HepG2 (cell line): ENCODE measurements around the gene STK25. TPM values are rescaled to one million over a fixed set of nuclear protein-coding genes. Genes with fewer than 3 reads are reported as not detected.

Experiments
- ATAC-seq: fragments of 200-7000 bp; cut with Tn5 transposase; 3 replicates; pipeline ENCODE4 v1.9.1; 2020; ENCODE audit warnings: mild to moderate bottlenecking, moderate library complexity
- BruUV-seq: library from RNA; stranded (reverse); fragments of 400-500 nt; replicated peaks from 2 replicates; lab custom pipeline; 2021; lab: Mats Ljungman, UMichigan
- CTCF ChIA-PET: fragments of 300-600 bp; formaldehyde crosslinking; extraction: SDS; loops from one replicate; lab custom pipeline; 2021; ENCODE audit warnings: low total read pairs, inconsistent platforms, low intra/inter-chr PET ratio; lab: Yijun Ruan, JAX
- POLR2A ChIA-PET: fragments of 350-600 bp; sonication (Branson Sonifier 250); formaldehyde crosslinking; loops from one replicate; lab custom pipeline; 2020; ENCODE audit warnings: antibody characterized with exemption, inconsistent platforms; lab: Yijun Ruan, JAX
- DNase-seq: peaks from one replicate; pipeline ENCODE4 v3.0.0-alpha.2; 2015; ENCODE audit warnings: low spot score
- FAIRE-seq: peaks from 3 replicates; lab custom pipeline; 2011; peaks lifted over from hg19 to GRCh38; lab: Jason Lieb, UNC
- H2AFZ ChIP-seq: one replicate; pipeline ENCODE4 v1.6.1; 2011; ENCODE audit warnings: low read length, inconsistent platforms
- H3K27ac ChIP-seq: fragments of 300-600 bp; 3 replicates; pipeline ENCODE4 v1.8.0; 2011; ENCODE audit warnings: mixed run types, mild to moderate bottlenecking, mixed read lengths, low read length, inconsistent platforms; ENCODE audit not compliant: insufficient read depth; ENCODE audit errors: extremely low read length
- H3K27me3 ChIP-seq, 2 experiments: fragments of 200-600 bp in 1 of 2; 2 replicates in 1 of 2; 3 replicates in 1 of 2; pipeline versions ENCODE4 v1.6.0 to v1.8.0; 2011; ENCODE audit warnings: low read length in 2 of 2, mild to moderate bottlenecking in 2 of 2, moderate library complexity in 2 of 2, inconsistent platforms in 1 of 2; ENCODE audit not compliant: insufficient read depth in 2 of 2, control insufficient read depth in 1 of 2
- H3K36me3 ChIP-seq, 2 experiments: fragments of 200-600 bp in 1 of 2; replicated peaks in 1 of 2; 2 replicates in 1 of 2; 3 replicates in 1 of 2; pipeline versions ENCODE4 v1.5.1 to v1.8.0; 2011; ENCODE audit warnings: low read length in 2 of 2, inconsistent platforms in 1 of 2; ENCODE audit not compliant: insufficient read depth in 2 of 2, control insufficient read depth in 1 of 2
- H3K4me1 ChIP-seq: 2 replicates; pipeline ENCODE4 v1.5.1; 2012; ENCODE audit warnings: low read length, inconsistent platforms; ENCODE audit not compliant: insufficient read depth
- H3K4me2 ChIP-seq: 2 replicates; pipeline ENCODE4 v1.6.0; 2011; ENCODE audit warnings: low read depth, low read length, inconsistent platforms
- H3K4me3 ChIP-seq, 3 experiments: fragments of 200-600 bp in 1 of 3; sonication (generic), shearing (Covaris generic) in 1 of 3; replicated peaks in 1 of 3; 2 replicates each; pipeline ENCODE4 v1.5.1; 2011 to 2016; ENCODE audit warnings: low read length in 3 of 3, inconsistent platforms in 2 of 3, low read depth in 2 of 3, mild to moderate bottlenecking in 2 of 3, control low read depth in 1 of 3, mixed read lengths in 1 of 3; ENCODE audit not compliant: insufficient read depth in 1 of 3
- H3K79me2 ChIP-seq: one replicate; pipeline ENCODE4 v1.6.1; 2011; ENCODE audit warnings: low read length, inconsistent platforms; ENCODE audit not compliant: insufficient read depth
- H3K9ac ChIP-seq: 2 replicates; pipeline ENCODE4 v1.6.0; 2011; ENCODE audit warnings: mild to moderate bottlenecking, low read depth, low read length, inconsistent platforms; ENCODE audit not compliant: insufficient read depth
- H3K9me3 ChIP-seq: 2 replicates; pipeline ENCODE4 v1.5.1; 2012; ENCODE audit warnings: mild to moderate bottlenecking, low read length
- H4K20me1 ChIP-seq: 2 replicates; pipeline ENCODE4 v1.6.0; 2011; ENCODE audit warnings: inconsistent platforms, mild to moderate bottlenecking, low read length, moderate library complexity; ENCODE audit not compliant: insufficient read depth
- CSRNP2 ChIP-seq: sonication (generic); formaldehyde crosslinking; conservative IDR thresholded peaks from 2 replicates; pipeline ENCODE4 v1.8.0; 2022; ENCODE audit warnings: low read depth, missing genetic modification reagents
- MLXIP ChIP-seq: sonication (generic); formaldehyde crosslinking; IDR thresholded peaks from 2 replicates; pipeline ENCODE4 v1.9.0; 2021; ENCODE audit warnings: missing genetic modification reagents, borderline replicate concordance
- NFKBIZ ChIP-seq: IDR thresholded peaks from 2 replicates; pipeline ENCODE4 v1.6.1; 2018; ENCODE audit warnings: missing genetic modification reagents, missing compliant biosample characterization
- NR2C2 ChIP-seq: sonication (generic); formaldehyde crosslinking; IDR thresholded peaks from 2 replicates; pipeline ENCODE4 v1.4.0; 2020; ENCODE audit warnings: missing genetic modification reagents, mild to moderate bottlenecking, moderate library complexity, borderline replicate concordance
- SAP130 ChIP-seq: IDR thresholded peaks from 2 replicates; pipeline ENCODE4 v1.6.1; 2016; ENCODE audit warnings: low read depth
- TBP ChIP-seq: sonication (generic); formaldehyde crosslinking; IDR thresholded peaks from 2 replicates; pipeline ENCODE4 v1.5.0; 2020; ENCODE audit warnings: missing genetic modification reagents
- ZNF121 ChIP-seq: sonication (generic); formaldehyde crosslinking; IDR thresholded peaks from 2 replicates; pipeline ENCODE4 v1.5.0; 2020; ENCODE audit warnings: mild to moderate bottlenecking, missing genetic modification reagents
- ZNF30 ChIP-seq: sonication (generic); formaldehyde crosslinking; IDR thresholded peaks from 2 replicates; pipeline ENCODE4 v1.5.0; 2020; ENCODE audit warnings: mild to moderate bottlenecking, missing genetic modification reagents
- ZNF724P ChIP-seq: sonication (generic); formaldehyde crosslinking; IDR thresholded peaks from 2 replicates; pipeline ENCODE4 v1.8.0; 2022; ENCODE audit warnings: missing genetic modification reagents, borderline replicate concordance
- ZNF746 ChIP-seq: sonication (generic); formaldehyde crosslinking; IDR thresholded peaks from 2 replicates; pipeline ENCODE4 v1.8.0; 2022; ENCODE audit warnings: mild to moderate bottlenecking, missing genetic modification reagents
- ZSCAN30 ChIP-seq: sonication (generic); formaldehyde crosslinking; IDR thresholded peaks from 2 replicates; pipeline ENCODE4 v1.5.0; 2020; ENCODE audit warnings: mild to moderate bottlenecking, missing genetic modification reagents
- WGBS: methylation state at CpG from one replicate; pipeline ENCODE4 v1.1.6; 2017; ENCODE audit warnings: low lambda C conversion rate; 5-methylcytosine and 5-hydroxymethylcytosine counted together
- in situ Hi-C: cut with HindIII; loops from 2 replicates; pipeline ENCODE4 v1.10.0; 2017; ENCODE audit warnings: low pct_unique_long_range_greater_than_20kb; ENCODE audit not compliant: extremely low pct_ligation_motif_present
- intact Hi-C: fragments of 100-400 bp; cut with micrococcal nuclease; formaldehyde crosslinking; loops from one replicate; pipeline ENCODE4 v1.10.0; 2022; ENCODE audit not compliant: unreplicated experiment
- polyA plus RNA-seq, 8 experiments: library from polyadenylated mRNA; depleted of rRNA in 3 of 8; stranded (reverse) in 7 of 8; unstranded in 1 of 8; fragments of >200 nt; fragmentation: Illumina TruSeq in 4 of 8; extraction: Trizol in 4 of 8; gene quantifications; 2 replicates each; pipeline versions ENCODE4 v1.2.1 to v1.2.3, GENCODE V29; 2011 to 2016; ENCODE audit warnings: low read depth in 4 of 8, missing spikeins in 1 of 8, mixed read lengths in 1 of 8; ENCODE audit not compliant: insufficient read depth in 1 of 8
- total RNA-seq, 5 experiments: library from RNA; depleted of rRNA; stranded (reverse); fragments of >200 nt; fragmentation: Illumina TruSeq; extraction: Trizol; gene quantifications; 2 replicates each; pipeline ENCODE4 v1.2.3, GENCODE V29; 2016; ENCODE audit warnings: low read depth in 1 of 5
- TF ChIP-seq, protein P1 (sequence below): sonication (generic); formaldehyde crosslinking; IDR thresholded peaks from 2 replicates; pipeline ENCODE4 v1.4.0; 2020; ENCODE audit warnings: missing genetic modification reagents

STK25 gene
- total and polyA plus RNA-seq, 2 of the 13 experiments (the other 11 are each of a cell fraction or from before 2014, with no cell fraction given) = 177 to 481 TPM

- Histone ChIP-seq H3K4me1 (no peaks in the 10 kb centered on the region), H3K9me3 (no peaks in the 10 kb centered on the region), H3K9ac (no peak overlapping the region), H3K36me3 (no peaks in the 10 kb centered on the region), H3K27ac (no peak overlapping the region), H3K79me2 (no peaks in the 10 kb centered on the region), H3K4me3 (no peak overlapping the region), H4K20me1 (no peaks in the 10 kb centered on the region), H3K4me2 (no peak overlapping the region), H3K27me3 (no peaks in the 10 kb centered on the region), H2AFZ (no peak overlapping the region)
- no TSS peak for BruUV-seq
- intact Hi-C loops (no loop called here), in situ Hi-C loops (no loop called here)
- ChIA-PET CTCF (no interaction called here), POLR2A (no interaction called here)
- no peak for ATAC-seq
- no peak for DNase-seq
- FAIRE-seq = no peak
- WGBS = 94% methylated on average over 18 of the region's 18 CpGs
- TF ChIP-seq NR2C2 (no peak), SAP130 (no peak), ZNF121 (no peak), NFKBIZ (CRISPR knock-in tag) (no peak), TBP (CRISPR knock-in tag) (no peak), ZNF724P (CRISPR knock-in tag) (no peak), CSRNP2 (CRISPR knock-in tag) (no peak), ZNF746 (CRISPR knock-in tag) (no peak), ZNF30 (CRISPR knock-in tag) (no peak), MLXIP (no peak), ZSCAN30 (CRISPR knock-in tag) (no peak)
- TF ChIP-seq, protein P1, sequence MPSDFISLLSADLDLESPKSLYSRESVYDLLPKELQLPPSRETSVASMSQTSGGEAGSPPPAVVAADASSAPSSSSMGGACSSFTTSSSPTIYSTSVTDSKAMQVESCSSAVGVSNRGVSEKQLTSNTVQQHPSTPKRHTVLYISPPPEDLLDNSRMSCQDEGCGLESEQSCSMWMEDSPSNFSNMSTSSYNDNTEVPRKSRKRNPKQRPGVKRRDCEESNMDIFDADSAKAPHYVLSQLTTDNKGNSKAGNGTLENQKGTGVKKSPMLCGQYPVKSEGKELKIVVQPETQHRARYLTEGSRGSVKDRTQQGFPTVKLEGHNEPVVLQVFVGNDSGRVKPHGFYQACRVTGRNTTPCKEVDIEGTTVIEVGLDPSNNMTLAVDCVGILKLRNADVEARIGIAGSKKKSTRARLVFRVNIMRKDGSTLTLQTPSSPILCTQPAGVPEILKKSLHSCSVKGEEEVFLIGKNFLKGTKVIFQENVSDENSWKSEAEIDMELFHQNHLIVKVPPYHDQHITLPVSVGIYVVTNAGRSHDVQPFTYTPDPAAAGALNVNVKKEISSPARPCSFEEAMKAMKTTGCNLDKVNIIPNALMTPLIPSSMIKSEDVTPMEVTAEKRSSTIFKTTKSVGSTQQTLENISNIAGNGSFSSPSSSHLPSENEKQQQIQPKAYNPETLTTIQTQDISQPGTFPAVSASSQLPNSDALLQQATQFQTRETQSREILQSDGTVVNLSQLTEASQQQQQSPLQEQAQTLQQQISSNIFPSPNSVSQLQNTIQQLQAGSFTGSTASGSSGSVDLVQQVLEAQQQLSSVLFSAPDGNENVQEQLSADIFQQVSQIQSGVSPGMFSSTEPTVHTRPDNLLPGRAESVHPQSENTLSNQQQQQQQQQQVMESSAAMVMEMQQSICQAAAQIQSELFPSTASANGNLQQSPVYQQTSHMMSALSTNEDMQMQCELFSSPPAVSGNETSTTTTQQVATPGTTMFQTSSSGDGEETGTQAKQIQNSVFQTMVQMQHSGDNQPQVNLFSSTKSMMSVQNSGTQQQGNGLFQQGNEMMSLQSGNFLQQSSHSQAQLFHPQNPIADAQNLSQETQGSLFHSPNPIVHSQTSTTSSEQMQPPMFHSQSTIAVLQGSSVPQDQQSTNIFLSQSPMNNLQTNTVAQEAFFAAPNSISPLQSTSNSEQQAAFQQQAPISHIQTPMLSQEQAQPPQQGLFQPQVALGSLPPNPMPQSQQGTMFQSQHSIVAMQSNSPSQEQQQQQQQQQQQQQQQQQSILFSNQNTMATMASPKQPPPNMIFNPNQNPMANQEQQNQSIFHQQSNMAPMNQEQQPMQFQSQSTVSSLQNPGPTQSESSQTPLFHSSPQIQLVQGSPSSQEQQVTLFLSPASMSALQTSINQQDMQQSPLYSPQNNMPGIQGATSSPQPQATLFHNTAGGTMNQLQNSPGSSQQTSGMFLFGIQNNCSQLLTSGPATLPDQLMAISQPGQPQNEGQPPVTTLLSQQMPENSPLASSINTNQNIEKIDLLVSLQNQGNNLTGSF (CRISPR knock-in tag) = no peak
Measured at GRCh38 chr2:241463276-241464135, 44.9 kb downstream of the STK25 start.
